Karpas-422 (cell line): ENCODE results near the gene ACOT7. TPM values are rescaled to one million over a fixed set of nuclear protein-coding genes. Genes with fewer than 3 reads are reported as not detected.
A peak's percentile ranks its signal among the peaks of the same experiment; 100 is the strongest.

ENCODE experiments used
- DNase-seq: peaks from one replicate; pipeline ENCODE4 v3.0.0-alpha.2; 2015
- H2AFZ ChIP-seq: fragments of 200-600 bp; sonication (generic); 2 replicates; pipeline ENCODE4 v1.6.1; 2014; ENCODE audit warnings: antibody characterized with exemption, low read length, mixed read lengths
- H3K27ac ChIP-seq: fragments of 200-600 bp; sonication (generic); 2 replicates; pipeline ENCODE4 v1.5.1; 2014; ENCODE audit warnings: mild to moderate bottlenecking, low read length, moderate library complexity
- H3K27me3 ChIP-seq: fragments of 200-600 bp; sonication (generic); 2 replicates; pipeline ENCODE4 v1.6.1; 2014; ENCODE audit warnings: low read length, mixed read lengths
- H3K36me3 ChIP-seq: fragments of 200-600 bp; sonication (generic); 2 replicates; pipeline ENCODE4 v1.6.1; 2014; ENCODE audit warnings: low read length, mixed read lengths; ENCODE audit not compliant: insufficient read depth
- H3K4me1 ChIP-seq: fragments of 200-600 bp; sonication (generic); 2 replicates; pipeline ENCODE4 v1.6.1; 2014; ENCODE audit warnings: mild to moderate bottlenecking, low read length, mixed read lengths
- H3K4me2 ChIP-seq: fragments of 200-600 bp; sonication (generic); 2 replicates; pipeline ENCODE4 v1.6.1; 2014; ENCODE audit warnings: low read length, low read depth, mild to moderate bottlenecking; ENCODE audit not compliant: poor library complexity, severe bottlenecking
- H3K4me3 ChIP-seq: fragments of 200-600 bp; sonication (generic); 2 replicates; pipeline ENCODE4 v1.5.1; 2014; ENCODE audit warnings: mild to moderate bottlenecking, antibody characterized with exemption, low read length, mixed read lengths
- H3K79me2 ChIP-seq: fragments of 200-600 bp; sonication (generic); 2 replicates; pipeline ENCODE4 v1.6.1; 2014; ENCODE audit warnings: mild to moderate bottlenecking, low read length, mixed read lengths
- H3K9ac ChIP-seq: fragments of 200-600 bp; sonication (generic); 2 replicates; pipeline ENCODE4 v1.6.0; 2014; ENCODE audit warnings: low read length
- H3K9me2 ChIP-seq: fragments of 200-600 bp; sonication (generic), shearing (Covaris generic); replicated peaks from 2 replicates; pipeline ENCODE4 v1.6.0; 2014; ENCODE audit warnings: mild to moderate bottlenecking, low read length, moderate library complexity; ENCODE audit not compliant: insufficient read depth
- H3K9me3 ChIP-seq: fragments of 300-700, 200-600 bp; sonication (generic); 2 replicates; pipeline ENCODE4 v1.6.1; 2014; ENCODE audit warnings: low read length, mixed read lengths
- H4K20me1 ChIP-seq: fragments of 200-600 bp; sonication (generic); 2 replicates; pipeline ENCODE4 v1.6.1; 2014; ENCODE audit warnings: mild to moderate bottlenecking, antibody characterized with exemption, low read length, low read depth; ENCODE audit not compliant: insufficient read depth
- total RNA-seq: library from RNA; depleted of rRNA; stranded (reverse); fragments of >200 nt; shearing (Covaris generic); gene quantifications from 2 replicates; pipeline ENCODE4 v1.2.3, GENCODE V29; 2014; ENCODE audit warnings: low replicate concordance

The ACOT7 gene
- total RNA-seq, 1 experiment from 2014 or later = 11.8 TPM

DNA sequence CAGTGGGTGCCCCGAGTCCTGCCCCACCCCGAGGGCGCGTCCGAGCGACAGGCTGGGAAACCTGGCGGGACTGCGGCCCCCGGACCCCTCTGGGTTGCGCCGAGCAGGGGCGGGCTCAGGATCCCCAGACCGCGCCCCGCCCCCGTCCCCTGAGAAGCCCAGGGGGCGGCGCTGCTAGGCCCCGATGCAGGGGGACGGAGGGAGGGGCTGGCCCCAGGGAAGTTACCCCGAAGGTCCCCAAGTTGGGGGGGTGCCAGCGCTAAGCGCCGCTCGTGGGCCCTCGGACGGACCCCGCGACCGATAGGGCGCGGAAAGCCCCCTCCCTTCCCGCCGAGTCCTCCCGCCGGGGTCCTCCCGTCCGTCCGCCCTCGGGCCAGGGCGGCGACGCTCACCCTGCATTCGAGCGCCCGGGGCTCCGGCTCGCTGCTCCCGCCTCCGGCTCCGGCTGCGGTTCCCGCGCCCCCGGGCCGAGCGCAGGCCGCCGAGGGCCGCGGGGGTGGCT is 133.1 kb downstream of the ACOT7 start:
- Histone ChIP-seq H3K27ac (no peak overlapping the region), H3K9me2 (no peaks in the 10 kb centered on the region), H3K9ac (peak overlapping the region; percentile 64), H3K4me1 (peaks cover 35% of the 10 kb centered on the region), H2AFZ (peak overlapping the region; percentile 78; the same call in 1 of the 2 replicates), H3K79me2 (no peaks in the 10 kb centered on the region), H3K9me3 (no peaks in the 10 kb centered on the region), H3K4me3 (peak overlapping the region; percentile 72), H3K27me3 (no peaks in the 10 kb centered on the region), H4K20me1 (peaks cover 20% of the 10 kb centered on the region; the same call in 1 of the 2 replicates), H3K4me2 (peak overlapping the region; percentile 94), H3K36me3 (no peaks in the 10 kb centered on the region)
- peak; percentile 83 for DNase-seq

DNA sequence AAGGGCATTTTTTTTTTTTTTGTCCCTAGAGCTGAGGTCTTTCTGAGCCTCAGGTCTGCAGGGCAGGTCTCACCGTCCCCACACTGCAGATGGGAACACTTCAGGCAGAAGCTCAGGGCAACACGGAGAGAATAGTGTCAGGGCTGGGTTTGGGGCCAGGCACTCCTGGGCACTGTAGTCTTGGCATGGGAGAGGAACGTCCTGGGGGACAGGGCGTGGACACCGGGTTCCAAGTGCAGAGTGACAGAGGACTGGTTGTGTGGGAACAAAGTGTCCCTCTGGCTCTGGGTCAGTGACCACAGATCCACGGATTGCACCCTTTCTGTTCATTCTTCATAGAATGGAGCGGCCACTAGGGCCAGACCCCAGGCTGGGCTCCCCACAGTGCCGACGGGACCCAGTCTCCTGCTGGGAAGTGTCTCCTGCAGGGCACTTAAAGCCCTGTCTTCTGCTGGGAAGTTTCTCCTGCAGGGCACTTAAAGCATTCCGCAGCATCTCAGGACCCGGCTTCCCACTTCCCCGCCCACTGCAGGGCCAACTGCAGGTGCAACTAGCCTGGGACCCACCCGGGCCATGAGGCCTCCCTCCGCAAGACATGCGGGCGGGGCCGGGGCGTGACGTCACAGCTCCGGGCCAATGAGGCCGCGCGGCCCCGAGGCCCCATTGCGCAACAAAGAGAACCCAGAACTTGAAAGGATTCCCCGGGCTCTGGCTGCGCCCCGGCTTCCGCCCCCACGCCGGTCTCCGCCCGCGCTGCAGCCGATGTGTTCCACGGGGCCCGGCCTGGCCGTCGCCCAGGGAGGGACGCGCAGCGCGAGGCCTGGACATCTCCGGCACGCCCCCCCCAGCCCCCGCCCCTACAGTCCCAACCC is 133.8 kb downstream of the ACOT7 start:
- no peak overlapping the region for H3K27ac ChIP-seq
- peak overlapping the region; percentile 72; the same call in 1 of the 2 replicates for H3K4me3 ChIP-seq
- H3K9me3 ChIP-seq = no peaks in the 10 kb centered on the region
- H3K9me2 ChIP-seq = no peaks in the 10 kb centered on the region
- H3K79me2 ChIP-seq = no peaks in the 10 kb centered on the region
- DNase-seq = peak; percentile 96
- peak overlapping the region; percentile 94 for H3K4me2 ChIP-seq
- peaks cover 19% of the 10 kb centered on the region; the same call in 1 of the 2 replicates for H4K20me1 ChIP-seq
- H3K36me3 ChIP-seq = no peaks in the 10 kb centered on the region
- H3K4me1 ChIP-seq = peaks cover 35% of the 10 kb centered on the region
- no peaks in the 10 kb centered on the region for H3K27me3 ChIP-seq
- no peak overlapping the region for H2AFZ ChIP-seq
- H3K9ac ChIP-seq = peak overlapping the region; percentile 64

DNA sequence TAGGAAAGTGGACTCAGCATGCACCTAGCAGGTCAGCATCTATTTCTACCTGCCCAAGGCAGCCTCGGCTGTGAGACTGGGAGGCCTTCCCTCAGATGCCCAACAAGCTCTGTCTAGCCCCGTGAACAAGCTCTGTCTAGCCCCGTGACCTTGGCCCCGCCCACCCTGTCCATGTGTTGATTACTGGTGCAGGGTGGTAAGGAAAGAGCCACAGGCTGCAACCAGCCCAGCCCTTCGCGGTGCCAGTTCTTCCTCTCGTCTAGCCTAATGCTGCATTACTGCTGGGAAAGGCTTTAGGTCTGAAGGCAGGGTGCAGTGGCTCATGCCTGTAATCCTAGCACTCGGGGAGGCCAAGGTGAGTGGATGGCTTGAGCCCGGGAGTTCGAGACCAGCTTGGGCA is 134.9 kb downstream of the ACOT7 start:
- Histone ChIP-seq H4K20me1 (peaks cover 16% of the 10 kb centered on the region; the same call in 1 of the 2 replicates), H3K79me2 (no peaks in the 10 kb centered on the region), H3K27ac (no peak overlapping the region), H3K4me1 (peaks cover 35% of the 10 kb centered on the region), H3K36me3 (no peaks in the 10 kb centered on the region), H3K27me3 (no peaks in the 10 kb centered on the region), H3K9me2 (no peaks in the 10 kb centered on the region), H3K4me2 (no peak overlapping the region), H3K9ac (no peak overlapping the region), H3K4me3 (no peak overlapping the region), H2AFZ (no peak overlapping the region), H3K9me3 (no peaks in the 10 kb centered on the region)
- DNase-seq = peak; percentile 56

DNA sequence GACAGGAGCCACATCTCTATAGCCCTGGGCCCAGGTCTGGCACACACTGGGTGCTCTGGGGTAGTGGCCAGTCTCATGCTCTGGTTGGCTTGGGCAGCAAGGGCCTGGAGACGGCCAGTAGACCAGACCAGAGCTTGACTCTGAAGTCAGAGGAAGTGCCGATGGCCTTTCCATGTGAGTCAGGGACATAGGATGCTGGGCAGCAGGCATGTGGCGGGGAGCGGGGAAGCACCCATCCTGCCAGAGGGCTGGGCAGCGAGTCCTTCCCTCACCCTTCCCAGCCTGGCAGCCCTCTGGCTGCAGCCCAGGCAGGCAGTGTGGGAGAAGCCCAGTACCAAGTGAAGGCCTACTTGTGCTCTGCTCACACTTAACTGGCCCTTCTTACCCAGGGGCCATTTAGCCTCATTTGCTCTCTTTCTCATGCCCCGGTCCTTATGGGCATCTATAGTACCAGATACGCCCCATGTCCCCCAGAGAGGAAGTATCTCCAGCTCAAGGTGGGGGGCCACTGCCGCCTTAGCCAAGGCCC is 136.0 kb downstream of the ACOT7 start:
- Histone ChIP-seq H3K9ac (no peak overlapping the region), H3K27ac (no peak overlapping the region), H4K20me1 (peaks cover 16% of the 10 kb centered on the region; the same call in 1 of the 2 replicates), H2AFZ (no peak overlapping the region), H3K79me2 (no peaks in the 10 kb centered on the region), H3K36me3 (no peaks in the 10 kb centered on the region), H3K4me1 (peaks cover 25% of the 10 kb centered on the region), H3K9me3 (no peaks in the 10 kb centered on the region), H3K27me3 (no peaks in the 10 kb centered on the region), H3K4me3 (no peak overlapping the region), H3K9me2 (no peaks in the 10 kb centered on the region), H3K4me2 (no peak overlapping the region)
- no peak for DNase-seq

DNA sequence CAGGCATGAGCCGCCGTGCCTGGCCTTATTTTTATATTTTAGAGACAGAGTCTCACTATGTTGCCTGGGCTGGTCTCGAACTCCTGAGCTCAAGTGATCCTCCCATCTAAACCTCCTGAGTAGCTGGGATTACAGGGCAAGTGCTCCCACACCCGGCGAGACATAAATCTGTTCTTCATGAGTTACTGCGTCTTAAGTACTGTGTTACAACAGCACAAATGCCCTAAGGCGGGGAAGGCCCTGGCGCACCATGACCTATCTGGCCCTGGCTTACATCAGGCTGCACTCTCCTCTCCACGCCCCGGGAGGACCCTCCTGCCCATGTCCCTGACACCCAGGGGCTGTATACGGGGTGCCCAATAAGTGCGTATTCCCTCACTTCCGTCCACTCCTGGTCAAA is 136.9 kb downstream of the ACOT7 start:
- no peaks in the 10 kb centered on the region for H3K27me3 ChIP-seq
- H3K9me2 ChIP-seq = no peaks in the 10 kb centered on the region
- H4K20me1 ChIP-seq = peaks cover 16% of the 10 kb centered on the region; the same call in 1 of the 2 replicates
- H3K4me1 ChIP-seq = peaks cover 15% of the 10 kb centered on the region
- no peak overlapping the region for H3K4me3 ChIP-seq
- H3K9me3 ChIP-seq = no peaks in the 10 kb centered on the region
- no peak overlapping the region for H3K4me2 ChIP-seq
- H3K27ac ChIP-seq = no peak overlapping the region
- H2AFZ ChIP-seq = no peak overlapping the region
- no peaks in the 10 kb centered on the region for H3K36me3 ChIP-seq
- no peak for DNase-seq
- no peaks in the 10 kb centered on the region for H3K79me2 ChIP-seq
- H3K9ac ChIP-seq = no peak overlapping the region

DNA sequence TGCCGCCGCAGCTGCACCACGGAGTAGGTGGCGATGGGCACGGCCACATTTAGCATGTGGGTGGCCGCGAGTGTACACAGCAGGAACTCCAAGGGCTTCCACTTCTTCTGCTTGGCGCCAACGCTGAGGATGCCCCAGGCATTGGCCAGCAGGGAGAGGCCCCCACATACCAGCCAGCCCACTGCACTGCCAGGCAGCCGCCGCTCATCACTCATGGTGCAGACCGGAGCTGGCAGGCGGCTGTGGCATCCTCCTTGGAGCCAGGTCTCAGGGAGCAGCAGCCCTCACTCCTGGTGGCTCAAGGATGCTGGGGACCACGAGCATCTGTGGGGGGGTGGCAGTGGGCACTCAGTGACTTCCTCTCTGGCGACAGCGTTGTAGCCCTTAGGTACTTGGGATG is 138.9 kb downstream of the ACOT7 start:
- Histone ChIP-seq H3K9me2 (no peaks in the 10 kb centered on the region), H3K79me2 (no peaks in the 10 kb centered on the region), H3K27ac (no peak overlapping the region), H4K20me1 (peaks cover 15% of the 10 kb centered on the region; the same call in 1 of the 2 replicates), H3K4me2 (no peak overlapping the region), H3K9ac (no peak overlapping the region), H2AFZ (no peak overlapping the region), H3K9me3 (no peaks in the 10 kb centered on the region), H3K36me3 (no peaks in the 10 kb centered on the region), H3K4me1 (peaks cover 4% of the 10 kb centered on the region), H3K4me3 (no peak overlapping the region), H3K27me3 (no peaks in the 10 kb centered on the region)
- no peak for DNase-seq

DNA sequence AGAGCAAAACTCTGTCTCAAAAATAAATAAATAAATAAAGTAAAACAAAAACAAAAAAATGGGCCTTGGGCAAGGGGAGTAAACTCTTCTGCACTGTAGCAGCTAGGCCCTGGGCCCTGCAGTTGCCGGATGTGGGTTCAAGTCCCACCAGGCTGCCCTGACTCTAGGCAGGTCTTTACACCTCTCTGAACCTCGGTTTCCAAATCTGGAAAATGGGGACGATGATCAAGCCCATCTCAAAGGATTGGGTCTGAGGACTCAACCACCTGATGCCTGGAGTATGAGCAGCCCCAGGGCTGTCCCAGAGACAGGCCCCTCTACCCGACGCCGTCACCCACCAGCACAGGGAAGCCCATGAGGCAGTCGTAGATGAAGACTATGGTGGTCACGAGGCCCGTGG is 140.2 kb downstream of the ACOT7 start:
- no peaks in the 10 kb centered on the region for H3K79me2 ChIP-seq
- no peaks in the 10 kb centered on the region for H3K27me3 ChIP-seq
- H3K9me3 ChIP-seq = no peaks in the 10 kb centered on the region
- H3K4me2 ChIP-seq = no peak overlapping the region
- H4K20me1 ChIP-seq = peaks cover 2% of the 10 kb centered on the region; the same call in 1 of the 2 replicates
- DNase-seq = no peak
- no peak overlapping the region for H3K27ac ChIP-seq
- no peak overlapping the region for H3K4me3 ChIP-seq
- no peaks in the 10 kb centered on the region for H3K9me2 ChIP-seq
- H3K9ac ChIP-seq = no peak overlapping the region
- H2AFZ ChIP-seq = no peak overlapping the region
- no peaks in the 10 kb centered on the region for H3K36me3 ChIP-seq
- no peaks in the 10 kb centered on the region for H3K4me1 ChIP-seq

DNA sequence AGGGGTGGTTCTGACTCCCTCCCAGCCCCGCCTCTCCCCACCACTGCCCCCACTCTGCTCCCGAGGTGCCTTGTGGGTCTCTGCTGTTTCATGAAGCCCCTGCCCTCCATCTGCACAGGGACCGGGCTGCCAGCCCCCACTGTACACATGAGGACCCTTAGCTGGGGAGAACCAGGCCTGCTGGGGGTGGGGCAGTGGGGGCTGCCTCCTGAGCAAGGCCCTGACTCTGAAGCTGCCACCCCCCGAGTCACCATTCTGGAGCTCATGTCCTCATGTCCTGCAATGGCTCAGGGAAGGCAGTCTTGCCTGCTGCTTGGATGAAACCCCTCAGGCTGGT is 141.2 kb downstream of the ACOT7 start:
- DNase-seq = no peak
- Histone ChIP-seq H3K9me3 (no peaks in the 10 kb centered on the region), H3K27me3 (no peaks in the 10 kb centered on the region), H3K4me1 (no peaks in the 10 kb centered on the region), H4K20me1 (no peaks in the 10 kb centered on the region; the same call in 1 of the 2 replicates), H3K4me3 (no peak overlapping the region), H3K36me3 (no peaks in the 10 kb centered on the region), H3K4me2 (no peak overlapping the region), H3K9me2 (no peaks in the 10 kb centered on the region), H2AFZ (no peak overlapping the region), H3K9ac (no peak overlapping the region), H3K27ac (no peak overlapping the region), H3K79me2 (no peaks in the 10 kb centered on the region)
